Activated CD8-positive, alpha-beta memory T cell treated with anti-CD3 and anti-CD28 coated beads, Interleukin-2, amount 50 U/mL, for 48 hours (primary cell): Measurements from ENCODE around the gene GHR.
A peak's percentile ranks its signal among the peaks of the same experiment; 100 is the strongest.

Experiments used
- DNase-seq: peaks from one replicate; pipeline ENCODE4 v3.0.0-alpha.2; 2020

GHR gene

GRCh38 chr5:42745856-42746255 lies 322.6 kb downstream of the GHR start:
- DNase-seq, result no peak

GRCh38 chr5:42749020-42749419 lies 325.8 kb downstream of the GHR start:
- DNase-seq, result no peak

GRCh38 chr5:42750507-42750906 lies 327.3 kb downstream of the GHR start:
- DNase-seq, result no peak

GRCh38 chr5:42751044-42751443 lies 327.8 kb downstream of the GHR start:
- DNase-seq, result no peak

GRCh38 chr5:42753099-42753498 lies 329.9 kb downstream of the GHR start:
- DNase-seq, result no peak

- peak; percentile 77 for DNase-seq
These were observed 333.7 kb downstream of the GHR start, which contains the start of gene CCDC152 for GRCh38 chr5:42756606-42757601. CCDC152 (plus strand) TSS chr5:42756818; CDS start chr5:42759122, 2,304 bp downstream.

GRCh38 chr5:42759456-42759855 lies 336.2 kb downstream of the GHR start:
- no peak for DNase-seq

GRCh38 chr5:42760426-42760825 lies 337.2 kb downstream of the GHR start:
- no peak for DNase-seq

GRCh38 chr5:42761791-42762190 lies 338.6 kb downstream of the GHR start:
- DNase-seq, result no peak

GRCh38 chr5:42767491-42768105 lies 344.4 kb downstream of the GHR start:
- no peak for DNase-seq

- no peak for DNase-seq
These were observed 344.9 kb downstream of the GHR start for GRCh38 chr5:42768106-42768504.

- DNase-seq, result no peak
These were observed 346.8 kb downstream of the GHR start for GRCh38 chr5:42770003-42770402.
